Stimulated activated CD4-positive, alpha-beta T cell treated with anti-CD3 and anti-CD28 coated beads, Interleukin-4, amount 100 ng/mL, for 1 hour (primary cell): ENCODE data around the gene KLF13.
A peak's percentile ranks its signal among the peaks of the same experiment; 100 is the strongest.

Experiments
- DNase-seq: peaks from one replicate; pipeline ENCODE4 v3.0.0-alpha.2; 2020

The KLF13 gene

DNA sequence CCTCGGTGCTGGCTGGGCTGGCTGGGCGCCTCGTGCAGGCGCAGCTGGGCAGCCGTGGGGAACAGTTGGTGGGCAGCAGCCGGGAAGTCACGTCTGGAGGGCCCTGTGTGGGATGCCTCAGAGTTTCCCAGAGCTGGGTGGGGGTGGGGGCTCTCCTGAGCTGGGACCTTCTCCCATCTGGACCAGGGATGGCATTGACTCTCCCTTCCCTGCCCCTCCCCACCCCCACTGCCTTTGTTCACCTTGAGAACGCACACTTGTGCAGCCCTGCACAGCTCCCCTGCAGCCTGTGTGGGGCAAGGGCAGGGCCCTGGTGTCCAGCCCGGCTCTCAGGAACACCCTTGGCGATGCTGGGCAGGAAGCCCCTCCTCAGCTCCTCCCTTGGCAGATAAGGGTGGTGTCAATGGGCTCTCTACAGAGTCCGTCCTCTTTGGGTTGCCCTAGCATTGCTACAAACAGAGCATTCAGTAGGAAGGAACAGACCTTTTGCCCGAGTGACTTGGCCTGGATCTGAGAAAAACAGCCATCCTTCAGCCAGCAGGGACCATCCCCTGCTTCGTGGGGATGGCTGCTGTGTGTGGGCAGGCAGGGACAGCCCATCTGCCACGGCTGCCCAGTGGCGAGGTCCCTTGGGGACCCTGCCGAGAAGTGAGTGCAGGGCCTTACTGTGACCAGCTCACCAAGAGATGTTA, 25.5 kb upstream of the KLF13 start:
- DNase-seq = no peak

DNA sequence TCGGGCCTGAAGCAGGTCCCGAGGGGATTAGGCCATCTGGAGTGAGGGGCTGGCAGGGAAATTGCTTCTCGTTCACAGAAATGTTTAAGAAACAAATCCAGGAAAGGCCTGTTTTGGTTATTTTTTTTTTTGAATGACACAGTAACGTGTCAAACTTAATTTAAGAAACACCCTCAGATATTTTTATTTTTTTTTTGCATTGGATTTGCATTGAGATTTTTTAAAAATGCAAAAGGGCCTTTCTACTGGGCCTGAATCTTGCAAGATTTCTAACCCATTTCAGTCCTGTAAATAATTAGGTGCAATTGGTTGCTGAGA, 25.0 kb upstream of the KLF13 start:
- no peak for DNase-seq

GRCh38 chr15:31302029-31302657, 24.5 kb upstream of the KLF13 start:
- DNase-seq = no peak

GRCh38 chr15:31302778-31303725, 23.6 kb upstream of the KLF13 start:
- DNase-seq = peak; percentile 24

GRCh38 chr15:31303726-31304648, 22.6 kb upstream of the KLF13 start:
- no peak for DNase-seq

GRCh38 chr15:31304751-31305365, 21.8 kb upstream of the KLF13 start:
- DNase-seq = no peak

GRCh38 chr15:31305375-31305774, 21.3 kb upstream of the KLF13 start:
- DNase-seq = no peak

DNA sequence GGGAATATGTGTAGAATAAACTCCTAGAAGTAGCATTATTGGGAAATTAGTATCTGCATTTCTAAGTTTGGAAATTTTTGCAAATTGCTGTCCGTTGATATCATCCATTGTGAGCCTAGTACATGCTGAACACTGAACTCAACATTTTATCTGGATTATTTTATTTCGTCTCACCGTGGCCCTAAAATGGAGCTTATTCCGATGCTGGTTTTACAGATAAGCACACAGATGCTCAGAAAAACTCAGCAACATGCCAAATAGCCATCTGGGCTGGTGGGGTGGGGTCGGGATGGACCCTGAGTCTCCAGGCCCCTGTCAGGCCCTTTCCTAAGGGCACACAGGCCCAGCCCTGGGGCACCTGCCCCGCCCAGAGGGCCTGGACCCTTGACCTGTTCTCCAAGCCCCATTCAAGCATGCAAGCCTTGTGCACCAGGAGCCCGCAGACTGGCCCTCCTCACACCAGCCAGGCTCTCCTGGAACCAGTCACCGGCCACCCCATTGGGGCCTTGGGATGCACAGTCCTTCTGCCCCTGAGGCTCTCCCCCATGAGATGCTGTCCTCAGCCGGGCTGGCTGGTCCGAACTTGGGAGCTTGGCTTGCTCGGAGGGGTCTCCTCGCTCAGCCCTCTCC, 20.7 kb upstream of the KLF13 start:
- DNase-seq = no peak

GRCh38 chr15:31306426-31307269, 20.0 kb upstream of the KLF13 start:
- no peak for DNase-seq

- DNase-seq = no peak
Observed at GRCh38 chr15:31307270-31308184, 19.1 kb upstream of the KLF13 start.

DNA sequence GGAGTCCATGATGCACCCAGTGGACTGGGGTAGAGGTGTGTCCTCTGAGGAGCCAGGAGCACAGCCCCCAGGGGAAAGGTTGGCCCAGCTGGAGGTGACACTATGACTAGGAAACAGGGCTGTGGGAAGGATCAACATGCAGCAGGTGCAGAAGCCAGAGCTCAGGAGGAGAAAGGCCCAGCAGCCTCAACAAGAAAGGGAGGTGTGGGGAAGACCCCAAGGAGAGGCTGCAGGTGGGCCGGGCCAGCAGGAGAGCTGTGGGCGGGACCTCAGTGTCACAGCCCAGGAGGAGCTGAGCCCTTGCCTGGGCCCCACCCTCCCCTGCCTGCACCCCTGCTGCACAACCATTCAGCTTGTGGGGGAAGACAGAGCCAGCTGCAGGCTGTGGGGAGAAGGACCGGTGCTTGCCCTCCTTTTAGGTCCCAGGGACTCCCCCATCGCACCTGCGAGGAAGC, 18.4 kb upstream of the KLF13 start:
- no peak for DNase-seq

DNA sequence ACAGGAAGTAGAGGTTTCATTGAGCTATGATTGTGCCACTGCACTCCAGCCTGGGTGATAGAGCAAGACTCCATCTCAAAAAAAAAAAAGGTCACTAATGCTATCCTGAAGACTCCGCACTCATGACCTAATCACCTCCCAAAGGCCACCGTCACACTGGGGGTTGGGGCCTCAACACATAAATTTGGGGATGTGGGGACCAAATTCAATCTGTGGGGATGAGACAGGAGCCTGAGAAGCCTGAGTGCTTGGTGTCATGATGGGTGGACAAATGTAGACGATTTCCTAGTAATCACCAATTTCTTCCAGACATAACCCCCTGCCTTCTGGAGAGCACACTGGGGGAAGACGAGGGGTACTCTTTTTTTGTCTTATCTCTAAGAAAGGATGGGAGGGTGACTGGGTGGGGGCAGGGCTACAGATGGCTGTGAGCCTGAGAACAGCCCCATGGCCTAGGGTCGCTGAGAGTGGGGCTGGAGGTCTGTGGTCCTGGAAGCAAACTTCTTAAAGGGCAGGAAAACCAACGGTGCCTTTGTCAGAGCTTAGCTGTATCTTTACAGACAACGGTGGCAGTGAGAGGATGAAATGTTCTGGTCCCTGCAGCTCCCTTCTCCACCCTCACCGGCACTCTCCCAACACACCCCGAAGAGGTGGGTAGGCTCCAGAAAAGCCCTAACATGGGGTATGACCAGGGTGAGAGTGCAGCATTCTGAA, 16.6 kb upstream of the KLF13 start:
- no peak for DNase-seq

DNA sequence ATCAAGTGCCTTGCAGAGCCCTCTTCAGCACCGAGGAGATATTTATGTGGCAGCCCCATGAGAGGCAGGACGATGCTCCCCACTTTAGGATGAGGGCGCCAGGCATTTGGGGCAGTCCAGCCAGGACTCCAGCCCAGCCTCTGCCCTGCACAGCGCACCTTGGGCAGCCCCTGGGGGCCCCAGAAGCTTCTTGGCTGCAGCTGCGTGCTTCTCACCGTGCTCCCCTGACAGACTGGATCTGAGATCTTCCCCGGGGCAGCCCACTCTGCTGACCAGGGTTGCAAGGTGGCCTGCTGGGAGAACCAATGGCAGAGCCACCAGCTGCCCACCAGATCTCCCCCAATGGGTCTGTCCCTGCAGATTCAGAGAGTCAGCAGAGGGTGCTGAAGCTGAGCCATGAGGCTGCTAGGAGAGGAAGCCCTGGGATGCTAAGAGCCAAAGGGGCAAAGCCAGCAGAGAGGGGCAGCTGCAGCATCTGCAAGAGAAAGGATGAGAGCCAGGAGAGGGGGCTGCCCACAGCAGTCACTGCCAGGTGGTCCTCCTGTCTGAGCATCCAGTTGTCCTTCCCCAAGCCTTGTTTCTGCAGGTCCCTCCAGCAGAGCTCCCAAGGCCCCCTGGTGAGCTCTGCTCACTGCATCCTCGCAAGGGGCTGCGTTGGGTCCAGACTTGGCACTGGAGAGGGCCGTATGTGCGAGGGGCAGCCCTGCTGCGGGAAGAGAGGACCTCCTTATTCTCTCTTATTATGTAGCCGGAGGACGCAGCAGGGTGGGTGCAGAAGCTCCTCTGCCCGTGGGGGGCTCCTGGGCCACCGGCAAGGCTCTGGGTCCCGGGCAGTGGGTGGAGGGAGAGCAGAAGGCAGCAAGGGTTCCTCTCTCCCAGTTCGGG, 14.7 kb upstream of the KLF13 start:
- DNase-seq = no peak

DNA sequence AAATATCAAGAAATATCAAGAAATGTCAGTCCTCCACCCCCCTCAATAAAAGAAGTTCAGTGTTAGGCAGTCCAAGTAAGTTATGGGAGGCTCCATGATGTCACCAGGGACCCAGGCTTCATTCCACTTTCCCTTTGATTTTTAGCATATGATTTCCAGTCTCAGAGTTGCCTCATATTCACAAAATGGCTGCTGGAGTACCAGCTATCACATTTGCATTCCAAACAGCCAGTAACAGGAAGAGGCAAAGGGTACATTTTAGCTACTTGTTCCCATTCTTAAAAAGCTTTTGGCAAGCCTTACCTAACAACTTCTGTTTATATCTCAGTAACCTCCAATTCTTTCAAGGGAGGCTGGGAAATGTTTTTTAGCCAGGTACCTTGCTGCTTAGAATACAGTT, 13.4 kb upstream of the KLF13 start:
- DNase-seq = no peak

- no peak for DNase-seq
Observed at GRCh38 chr15:31314380-31314779, 12.3 kb upstream of the KLF13 start.

DNA sequence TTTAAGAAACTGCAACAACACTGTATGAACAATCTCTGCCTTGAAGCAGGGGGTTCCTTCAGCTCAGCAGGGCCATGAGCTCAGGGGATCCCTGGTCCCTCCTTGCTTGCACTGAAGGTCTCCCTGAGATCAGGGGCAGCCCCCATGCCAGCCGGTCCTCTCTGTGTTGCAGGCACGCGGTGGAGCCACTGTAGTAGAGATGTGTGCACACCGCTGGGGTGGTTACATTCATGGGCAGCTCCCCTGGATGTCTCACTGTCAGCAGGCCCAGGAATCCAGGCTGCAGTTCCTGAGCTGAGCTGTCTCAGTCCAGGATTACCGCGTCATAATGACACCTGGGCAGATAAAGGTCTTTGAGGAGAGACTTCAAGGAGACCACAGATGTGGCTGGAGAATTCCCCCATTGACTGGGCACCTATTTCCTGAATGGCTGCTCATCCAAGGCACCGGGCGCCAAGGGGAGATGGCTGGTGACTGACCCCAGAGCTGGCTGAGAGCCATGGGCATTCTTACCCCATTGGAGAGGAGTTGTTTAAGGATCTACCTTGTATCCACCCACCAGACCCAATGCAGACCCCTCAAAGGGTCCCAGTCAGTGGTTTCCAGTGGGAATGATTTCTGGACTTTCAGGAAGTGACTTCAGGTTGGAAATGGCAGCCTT, 10.4 kb upstream of the KLF13 start:
- DNase-seq = no peak

DNA sequence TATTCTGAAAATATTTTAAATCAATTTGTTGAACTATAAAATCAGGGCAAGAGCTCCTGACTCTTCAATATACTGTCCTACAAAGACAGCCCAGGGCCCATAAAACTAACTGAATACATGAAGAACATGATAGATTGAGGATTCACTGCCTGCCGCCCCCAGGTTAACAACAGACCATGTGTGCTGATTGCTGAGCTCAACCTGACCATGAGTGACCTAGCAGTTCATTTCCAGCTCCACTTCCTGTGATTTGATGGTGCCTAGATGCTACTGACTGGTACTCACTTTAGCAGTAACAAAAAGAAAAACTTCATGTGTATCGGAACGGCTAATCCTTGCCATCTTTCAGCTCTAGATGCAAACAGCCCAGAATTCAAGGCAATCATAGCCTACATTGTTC, 9.6 kb upstream of the KLF13 start:
- no peak for DNase-seq
